Astrocyte of the spinal cord (primary cell): ENCODE data around the gene GRIP2.

Experiments
- DNase-seq: peaks from one replicate; pipeline ENCODE4 v3.0.0; 2011; ENCODE audit warnings: low read depth, low spot score
- H3K4me3 ChIP-seq: 2 replicates; pipeline ENCODE4 v1.5.1; 2011; ENCODE audit warnings: low read depth, mild to moderate bottlenecking, low read length, moderate library complexity
- CTCF ChIP-seq: IDR thresholded peaks from 2 replicates; pipeline ENCODE4 v1.5.1; 2012; ENCODE audit warnings: low read depth, mild to moderate bottlenecking, low read length, inconsistent platforms
- in situ Hi-C: cut with HindIII; loops from 2 replicates; pipeline ENCODE4 v1.10.0; 2017; ENCODE audit warnings: low sequenced_read_pairs

The GRIP2 gene

GRCh38 chr3:14489641-14490040 lies 50.5 kb downstream of the GRIP2 start:
- no peak overlapping the region for H3K4me3 ChIP-seq
- in situ Hi-C loops: no loop called here
- TF ChIP-seq CTCF: no peak
- DNase-seq: no peak

GRCh38 chr3:14488286-14489041 lies 51.7 kb downstream of the GRIP2 start:
- DNase-seq: no peak
- TF ChIP-seq CTCF: no peak
- H3K4me3 ChIP-seq: no peak overlapping the region
- in situ Hi-C loops: no loop called here

- H3K4me3 ChIP-seq: no peak overlapping the region
- in situ Hi-C loops: no loop called here
- DNase-seq: no peak
- no peak for TF ChIP-seq CTCF
Measured at GRCh38 chr3:14487821-14488220, 52.3 kb downstream of the GRIP2 start.

- no peak overlapping the region for H3K4me3 ChIP-seq
- no peak for TF ChIP-seq CTCF
- no peak for DNase-seq
- in situ Hi-C loops: no loop called here
Measured at GRCh38 chr3:14487086-14487485, 53.1 kb downstream of the GRIP2 start.

- no peak overlapping the region for H3K4me3 ChIP-seq
- no peak for TF ChIP-seq CTCF
- in situ Hi-C loops: no loop called here
- DNase-seq: no peak
Measured at GRCh38 chr3:14486460-14486859, 53.7 kb downstream of the GRIP2 start.

GRCh38 chr3:14485981-14486380 lies 54.2 kb downstream of the GRIP2 start:
- DNase-seq: no peak
- no peak overlapping the region for H3K4me3 ChIP-seq
- TF ChIP-seq CTCF: no peak
- in situ Hi-C loops: no loop called here
